ENCODE results near the gene BCORL1. TPM values are rescaled to one million over a fixed set of nuclear protein-coding genes. Genes with fewer than 3 reads are reported as not detected.

Gene BCORL1
- total RNA-seq, 1 donor from 2014 or later: 22.3 TPM

DNA sequence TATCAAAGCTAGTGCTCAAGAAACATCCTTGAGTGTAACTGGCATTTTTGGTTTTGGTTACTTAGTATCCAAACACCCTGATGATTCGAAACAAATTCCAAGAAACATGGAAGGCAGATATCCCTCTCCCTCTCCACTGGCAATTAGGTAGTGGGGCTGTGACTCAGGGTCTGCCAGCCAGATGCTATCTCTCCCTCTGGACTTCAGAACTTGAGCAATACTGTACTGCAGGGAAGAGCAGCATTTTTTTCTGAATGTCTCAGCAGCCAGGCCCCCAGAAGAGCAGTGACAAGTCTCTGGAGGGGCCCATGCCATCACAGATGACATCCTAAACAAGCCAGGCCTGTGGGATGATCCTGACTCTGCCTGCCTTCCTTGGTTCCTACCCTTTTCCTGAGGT, 37.3 kb upstream of the BCORL1 start:
- FAIRE-seq: no peak
- Histone ChIP-seq H3K9me3 (ENCODE audit: insufficient read depth, low read depth, low read length) (no peaks in the 10 kb centered on the region), H3K36me3 (ENCODE audit: insufficient read depth, low read length) (no peaks in the 10 kb centered on the region), H3K4me3 (ENCODE audit: insufficient read depth, low read depth, low read length) (no peak overlapping the region), H4K20me1 (ENCODE audit: insufficient read depth, low read length) (no peaks in the 10 kb centered on the region), H3K27me3 (ENCODE audit: insufficient read depth, low read length) (peaks cover 2% of the 10 kb centered on the region), H3K4me1 (ENCODE audit: insufficient read depth, low read length) (no peaks in the 10 kb centered on the region), H3K27ac (ENCODE audit: low read depth, low read length) (no peak overlapping the region), H2AFZ (ENCODE audit: low read depth, low read length) (no peak overlapping the region), H3K79me2 (ENCODE audit: insufficient read depth, low read length) (no peaks in the 10 kb centered on the region), H3K9ac (ENCODE audit: low read length) (no peak overlapping the region), H3K4me2 (ENCODE audit: low read length) (no peak overlapping the region)
- no peaks in the 10 kb centered on the region for H3K36me3 Mint-ChIP-seq (ENCODE audit: low read depth, unreplicated experiment)
- no peak overlapping the region for H3K27ac Mint-ChIP-seq (ENCODE audit: unreplicated experiment)
- H3K4me1 Mint-ChIP-seq (ENCODE audit: low read depth, unreplicated experiment): no peaks in the 10 kb centered on the region
- no peaks in the 10 kb centered on the region for H3K9me3 Mint-ChIP-seq (ENCODE audit: unreplicated experiment)
- TF ChIP-seq, protein P1, sequence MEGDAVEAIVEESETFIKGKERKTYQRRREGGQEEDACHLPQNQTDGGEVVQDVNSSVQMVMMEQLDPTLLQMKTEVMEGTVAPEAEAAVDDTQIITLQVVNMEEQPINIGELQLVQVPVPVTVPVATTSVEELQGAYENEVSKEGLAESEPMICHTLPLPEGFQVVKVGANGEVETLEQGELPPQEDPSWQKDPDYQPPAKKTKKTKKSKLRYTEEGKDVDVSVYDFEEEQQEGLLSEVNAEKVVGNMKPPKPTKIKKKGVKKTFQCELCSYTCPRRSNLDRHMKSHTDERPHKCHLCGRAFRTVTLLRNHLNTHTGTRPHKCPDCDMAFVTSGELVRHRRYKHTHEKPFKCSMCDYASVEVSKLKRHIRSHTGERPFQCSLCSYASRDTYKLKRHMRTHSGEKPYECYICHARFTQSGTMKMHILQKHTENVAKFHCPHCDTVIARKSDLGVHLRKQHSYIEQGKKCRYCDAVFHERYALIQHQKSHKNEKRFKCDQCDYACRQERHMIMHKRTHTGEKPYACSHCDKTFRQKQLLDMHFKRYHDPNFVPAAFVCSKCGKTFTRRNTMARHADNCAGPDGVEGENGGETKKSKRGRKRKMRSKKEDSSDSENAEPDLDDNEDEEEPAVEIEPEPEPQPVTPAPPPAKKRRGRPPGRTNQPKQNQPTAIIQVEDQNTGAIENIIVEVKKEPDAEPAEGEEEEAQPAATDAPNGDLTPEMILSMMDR (IDR thresholded peaks at IDR 0.05; ENCODE audit: insufficient read depth, low read depth, low read length): no peak
- TF ChIP-seq EZH2 (IDR thresholded peaks at IDR 0.05; ENCODE audit: insufficient read depth, low read length): no peak
- peaks cover 11% of the 10 kb centered on the region for H3K27me3 Mint-ChIP-seq (ENCODE audit: low read depth, unreplicated experiment)
- no peak overlapping the region for H3K4me3 Mint-ChIP-seq (ENCODE audit: unreplicated experiment)
- DNase-seq (ENCODE audit: low read depth): no peak

DNA sequence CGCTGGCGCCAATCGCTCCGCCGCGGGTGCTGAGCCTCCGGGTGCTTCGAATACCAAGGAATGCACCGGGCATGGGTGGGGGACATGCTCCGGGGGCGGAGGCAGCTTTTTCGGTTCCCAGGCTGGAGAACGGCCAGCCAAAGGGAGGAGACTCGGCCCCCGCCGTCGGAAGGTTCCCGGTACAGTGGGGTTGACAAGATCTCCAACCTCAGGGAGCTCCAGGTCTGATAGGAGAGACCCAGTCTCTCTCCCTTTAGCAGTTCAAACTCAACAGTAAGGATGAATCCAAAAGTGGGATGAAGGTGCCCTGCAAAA, 29.1 kb upstream of the BCORL1 start:
- Histone ChIP-seq H3K4me2 (ENCODE audit: low read length) (peak overlapping the region; percentile 82), H3K27ac (ENCODE audit: low read depth, low read length) (no peak overlapping the region), H3K9me3 (ENCODE audit: insufficient read depth, low read depth, low read length) (no peaks in the 10 kb centered on the region), H3K4me1 (ENCODE audit: insufficient read depth, low read length) (no peaks in the 10 kb centered on the region), H3K36me3 (ENCODE audit: insufficient read depth, low read length) (no peaks in the 10 kb centered on the region), H3K79me2 (ENCODE audit: insufficient read depth, low read length) (no peaks in the 10 kb centered on the region), H4K20me1 (ENCODE audit: insufficient read depth, low read length) (no peaks in the 10 kb centered on the region), H3K9ac (ENCODE audit: low read length) (no peak overlapping the region), H3K27me3 (ENCODE audit: insufficient read depth, low read length) (no peaks in the 10 kb centered on the region), H3K4me3 (ENCODE audit: insufficient read depth, low read depth, low read length) (no peak overlapping the region), H2AFZ (ENCODE audit: low read depth, low read length) (no peak overlapping the region)
- Mint-ChIP-seq H3K27ac (ENCODE audit: unreplicated experiment) (no peak overlapping the region), H3K4me1 (ENCODE audit: low read depth, unreplicated experiment) (no peaks in the 10 kb centered on the region), H3K27me3 (ENCODE audit: low read depth, unreplicated experiment) (peaks cover 41% of the 10 kb centered on the region), H3K4me3 (ENCODE audit: unreplicated experiment) (no peak overlapping the region), H3K9me3 (ENCODE audit: unreplicated experiment) (no peaks in the 10 kb centered on the region), H3K36me3 (ENCODE audit: low read depth, unreplicated experiment) (no peaks in the 10 kb centered on the region)
- DNase-seq (ENCODE audit: low read depth) (no peak), FAIRE-seq (no peak)
- TF ChIP-seq, protein P1 (IDR thresholded peaks at IDR 0.05; ENCODE audit: insufficient read depth, low read depth, low read length): no peak

DNA sequence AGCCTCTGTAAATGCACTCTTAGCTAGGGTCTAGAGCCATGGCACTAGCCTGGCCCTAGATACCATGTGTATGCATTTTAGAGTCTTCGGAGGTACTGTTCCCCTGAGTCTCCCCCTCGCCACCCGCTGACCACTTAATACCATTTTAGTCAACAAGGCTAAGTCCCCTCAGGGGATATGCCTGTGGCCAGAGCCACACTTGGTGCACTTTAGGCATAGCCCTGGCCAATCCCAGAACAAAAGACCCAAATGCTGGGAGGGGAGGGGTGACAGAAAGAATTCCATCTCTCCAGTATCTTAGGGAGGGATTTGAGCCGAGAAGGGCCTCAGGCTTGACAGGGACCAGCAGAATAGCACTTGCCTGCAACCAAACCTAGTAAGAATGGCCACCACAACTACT, 28.6 kb upstream of the BCORL1 start:
- H3K4me1 Mint-ChIP-seq (ENCODE audit: low read depth, unreplicated experiment): no peaks in the 10 kb centered on the region
- Histone ChIP-seq H3K27ac (ENCODE audit: low read depth, low read length) (no peak overlapping the region), H3K36me3 (ENCODE audit: insufficient read depth, low read length) (no peaks in the 10 kb centered on the region), H3K27me3 (ENCODE audit: insufficient read depth, low read length) (no peaks in the 10 kb centered on the region), H3K4me1 (ENCODE audit: insufficient read depth, low read length) (no peaks in the 10 kb centered on the region), H3K4me2 (ENCODE audit: low read length) (no peak overlapping the region), H3K9ac (ENCODE audit: low read length) (no peak overlapping the region), H3K79me2 (ENCODE audit: insufficient read depth, low read length) (no peaks in the 10 kb centered on the region), H3K4me3 (ENCODE audit: insufficient read depth, low read depth, low read length) (no peak overlapping the region), H3K9me3 (ENCODE audit: insufficient read depth, low read depth, low read length) (no peaks in the 10 kb centered on the region), H2AFZ (ENCODE audit: low read depth, low read length) (no peak overlapping the region), H4K20me1 (ENCODE audit: insufficient read depth, low read length) (no peaks in the 10 kb centered on the region)
- FAIRE-seq: no peak
- no peak overlapping the region for H3K27ac Mint-ChIP-seq (ENCODE audit: unreplicated experiment)
- peaks cover 41% of the 10 kb centered on the region for H3K27me3 Mint-ChIP-seq (ENCODE audit: low read depth, unreplicated experiment)
- no peak overlapping the region for H3K4me3 Mint-ChIP-seq (ENCODE audit: unreplicated experiment)
- H3K36me3 Mint-ChIP-seq (ENCODE audit: low read depth, unreplicated experiment): no peaks in the 10 kb centered on the region
- H3K9me3 Mint-ChIP-seq (ENCODE audit: unreplicated experiment): no peaks in the 10 kb centered on the region
- no peak for DNase-seq (ENCODE audit: low read depth)
- TF ChIP-seq, protein P1 (IDR thresholded peaks at IDR 0.05; ENCODE audit: insufficient read depth, low read depth, low read length): no peak
- TF ChIP-seq EZH2 (IDR thresholded peaks at IDR 0.05; ENCODE audit: insufficient read depth, low read length): no peak

Data from astrocyte (in vitro differentiated cells and primary cell).